HG02759 (cell line): ENCODE measurements around the gene TBCD.
"Not testable (repeated sequence)": the region's sequence is repeated elsewhere in the genome, so short reads cannot be mapped to it uniquely, and the experiment has no call there.

ENCODE experiments used
- ATAC-seq: cut with Tn5 transposase; IDR thresholded peaks from one replicate; pipeline ENCODE4 v1.9.1; 2021; ENCODE audit warnings: mild to moderate bottlenecking, moderate library complexity; ENCODE audit not compliant: unreplicated experiment

Gene TBCD

GRCh38 chr17:82984249-82984617 is 232.4 kb downstream of the TBCD start:
- ATAC-seq, result not testable (repeated sequence)

- ATAC-seq, result no peak
These were observed 233.0 kb downstream of the TBCD start for GRCh38 chr17:82984751-82985427.

DNA sequence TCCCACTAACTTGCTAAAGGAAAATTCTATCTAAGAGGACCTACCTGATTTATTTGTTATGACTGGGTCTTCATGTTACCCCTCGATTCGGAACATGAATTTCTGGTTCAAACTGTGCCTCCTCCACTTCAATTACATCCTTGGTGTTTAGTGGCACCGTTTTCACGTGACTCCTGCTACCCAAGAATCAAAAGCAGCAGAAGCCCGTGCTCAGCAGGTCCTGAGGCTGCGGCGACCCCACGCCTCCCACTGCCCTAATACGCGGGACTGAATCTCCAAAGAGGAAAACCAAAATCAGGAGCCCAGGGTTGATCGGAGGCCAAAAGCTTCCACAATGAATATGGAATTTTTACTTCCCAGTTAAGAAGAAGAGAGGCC is 233.6 kb downstream of the TBCD start:
- ATAC-seq, result no peak

DNA sequence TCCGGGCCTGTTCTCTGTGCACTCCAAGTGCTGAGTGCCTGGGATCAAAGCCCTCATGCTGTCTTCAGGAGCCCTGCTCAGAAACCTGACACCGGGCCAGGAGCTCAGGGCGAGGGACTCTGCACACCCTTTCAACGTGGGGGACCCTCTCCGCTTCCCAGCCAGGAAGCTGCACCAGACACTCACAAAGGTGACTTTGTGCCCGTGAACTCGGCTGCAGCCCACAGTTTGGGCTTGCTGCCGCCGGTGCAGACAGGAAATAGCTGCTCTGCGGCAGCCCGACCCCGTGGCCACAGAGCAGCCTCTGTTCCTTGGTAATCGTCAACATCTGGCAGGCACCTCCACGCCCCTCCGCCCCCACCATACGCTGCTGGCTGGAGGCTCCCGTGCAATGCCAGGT is 234.1 kb downstream of the TBCD start:
- no peak for ATAC-seq

DNA sequence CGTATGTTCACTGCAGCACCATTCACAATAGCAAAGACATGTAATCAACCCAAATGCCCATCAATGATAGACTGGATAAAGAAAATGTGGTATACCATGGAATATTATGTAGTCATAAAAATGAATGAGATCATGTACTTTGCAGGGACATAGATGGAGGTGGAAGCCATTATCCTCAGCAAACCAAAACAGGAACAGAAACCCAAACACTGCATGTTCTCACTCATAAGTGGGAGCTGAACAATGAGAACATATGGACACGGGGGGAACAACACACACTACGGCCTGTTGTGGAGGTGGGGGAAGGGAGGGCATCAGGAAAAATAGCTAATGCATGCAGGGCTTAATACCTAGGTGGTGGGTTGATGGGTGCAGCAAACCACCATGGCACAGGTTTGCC is 237.2 kb downstream of the TBCD start:
- not testable (repeated sequence) for ATAC-seq

DNA sequence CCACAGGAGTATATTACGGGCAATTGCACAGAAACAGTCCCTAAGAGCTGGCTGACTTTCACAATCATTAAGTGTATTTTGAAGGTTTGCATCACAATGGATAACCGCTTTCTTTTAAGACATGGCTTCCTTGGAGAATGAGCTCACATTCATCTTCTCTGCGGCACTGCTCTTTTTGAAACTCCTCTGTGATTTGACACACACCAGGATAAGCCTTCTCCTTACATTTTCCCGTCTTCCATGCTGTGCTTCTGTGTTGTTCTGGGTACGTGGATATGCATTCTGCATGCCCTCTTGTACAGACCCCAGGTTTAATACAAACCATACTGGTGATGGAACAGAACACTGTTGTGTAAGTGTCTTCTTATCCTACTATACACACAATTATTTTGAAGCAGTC is 238.0 kb downstream of the TBCD start:
- ATAC-seq, result no peak

GRCh38 chr17:82993005-82993404 is 241.1 kb downstream of the TBCD start:
- no peak for ATAC-seq
